Activated CD4-positive, alpha-beta T cell treated with anti-CD3 and anti-CD28 coated beads, Interleukin-2, Interleukin-4, amounts not matched to agents 100 ng/mL and 50 ng/mL, durations not matched to agents 16 hours and 8 hours (primary cell): ENCODE results near the gene ARHGAP8.
"Not testable (repeated sequence)": the region's sequence is repeated elsewhere in the genome, so short reads cannot be mapped to it uniquely, and the experiment has no call there.

Source experiments
- DNase-seq: peaks from one replicate; pipeline ENCODE4 v3.0.0-alpha.2; 2020; ENCODE audit warnings: low spot score

Gene ARHGAP8

DNA sequence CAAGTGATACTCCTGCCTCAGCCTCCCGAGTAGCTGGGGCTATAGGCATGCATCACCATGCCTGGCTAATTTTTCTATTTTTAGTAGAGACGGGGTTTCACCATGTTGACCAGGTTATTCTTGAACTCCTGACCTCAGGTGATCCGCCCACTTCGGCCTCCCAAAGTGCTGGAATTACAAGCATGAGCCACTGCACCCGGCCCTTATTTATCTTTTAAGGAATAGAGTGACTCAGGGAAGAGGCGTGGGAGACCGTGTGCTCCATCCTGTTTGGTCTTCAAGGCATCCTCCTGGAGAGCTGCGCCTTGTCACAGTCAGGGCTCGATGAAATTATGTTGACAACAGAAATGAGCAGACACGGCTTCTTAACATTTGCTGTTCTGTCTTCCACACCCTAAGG is 12.7 kb upstream of the ARHGAP8 start:
- not testable (repeated sequence) for DNase-seq

DNA sequence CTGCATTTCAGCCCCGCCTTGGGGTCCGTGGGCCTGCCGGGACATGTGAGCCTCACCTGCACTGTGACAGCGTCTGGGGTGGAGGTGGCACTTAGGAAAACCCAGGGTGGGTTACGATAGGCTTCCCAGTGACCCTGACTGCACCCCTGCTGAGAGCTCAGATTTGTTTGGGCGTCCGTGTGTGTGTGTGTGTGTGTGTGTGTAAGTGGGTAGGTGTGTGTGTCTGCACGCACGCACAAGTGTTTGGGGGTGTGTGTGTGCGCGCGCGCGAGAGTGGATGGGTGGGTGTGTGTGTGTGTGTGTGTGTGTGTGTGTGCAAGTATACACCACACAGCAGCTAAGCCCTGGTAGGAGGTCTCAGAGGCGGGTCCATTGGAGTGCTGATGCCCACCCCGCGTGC is 12.1 kb upstream of the ARHGAP8 start:
- DNase-seq, result no peak

DNA sequence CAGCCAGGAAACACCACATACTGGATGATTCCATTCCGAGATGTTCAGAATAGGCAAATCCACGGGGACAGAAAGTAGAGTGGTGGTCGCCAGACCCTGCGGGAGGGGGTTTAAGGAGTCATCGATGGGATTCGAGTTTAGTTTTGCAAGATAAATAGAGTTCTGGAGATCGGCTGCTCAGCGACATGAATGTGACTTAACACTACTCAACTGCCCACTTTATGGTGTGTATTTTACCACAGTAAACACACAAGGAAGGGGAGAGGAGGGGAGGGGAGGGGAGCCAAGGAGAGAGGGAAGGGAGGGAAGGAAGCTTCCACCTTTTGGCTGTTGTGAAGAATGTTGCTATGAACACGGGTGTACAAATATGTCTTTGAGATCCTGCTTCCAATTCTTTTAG is 10.4 kb upstream of the ARHGAP8 start:
- no peak for DNase-seq

DNA sequence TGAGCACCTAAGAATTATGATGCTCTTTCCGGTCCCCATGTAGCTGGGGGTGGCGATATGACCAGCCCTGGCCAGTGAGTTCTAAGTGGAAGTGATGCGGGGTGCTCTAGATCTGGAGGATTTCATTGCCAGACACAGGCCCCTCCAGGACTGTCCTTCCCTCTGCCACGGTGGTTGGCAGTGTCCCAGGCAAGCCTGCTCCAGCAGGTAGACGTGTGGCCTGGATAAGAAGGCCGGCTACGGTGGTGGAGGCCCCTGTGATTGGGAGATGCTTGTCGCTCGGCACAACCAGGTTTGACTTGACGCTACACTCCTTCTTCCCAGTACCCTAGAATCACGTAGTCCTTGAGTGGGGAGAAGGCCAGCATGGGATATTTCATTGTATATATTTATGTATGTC is 9.1 kb upstream of the ARHGAP8 start:
- DNase-seq, result no peak

DNA sequence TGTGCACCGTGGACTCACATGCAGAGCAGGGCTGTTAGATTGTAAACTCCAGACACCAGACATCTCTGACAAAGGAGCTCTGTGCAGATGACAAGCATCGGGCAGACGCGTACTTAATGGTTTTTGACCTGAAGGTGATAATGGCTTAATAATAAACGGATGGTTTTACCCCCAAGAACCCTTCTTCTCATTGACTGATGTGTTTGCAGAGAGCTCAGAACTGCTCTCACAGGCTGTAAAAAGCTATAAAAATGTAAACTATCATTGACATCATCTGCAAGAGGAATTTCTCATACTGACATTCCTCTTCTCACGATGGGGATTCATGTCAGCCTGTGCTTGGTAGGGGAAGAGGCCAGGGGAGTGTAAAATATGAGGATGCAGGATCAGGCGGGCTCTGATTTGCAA is 8.6 kb upstream of the ARHGAP8 start:
- no peak for DNase-seq

DNA sequence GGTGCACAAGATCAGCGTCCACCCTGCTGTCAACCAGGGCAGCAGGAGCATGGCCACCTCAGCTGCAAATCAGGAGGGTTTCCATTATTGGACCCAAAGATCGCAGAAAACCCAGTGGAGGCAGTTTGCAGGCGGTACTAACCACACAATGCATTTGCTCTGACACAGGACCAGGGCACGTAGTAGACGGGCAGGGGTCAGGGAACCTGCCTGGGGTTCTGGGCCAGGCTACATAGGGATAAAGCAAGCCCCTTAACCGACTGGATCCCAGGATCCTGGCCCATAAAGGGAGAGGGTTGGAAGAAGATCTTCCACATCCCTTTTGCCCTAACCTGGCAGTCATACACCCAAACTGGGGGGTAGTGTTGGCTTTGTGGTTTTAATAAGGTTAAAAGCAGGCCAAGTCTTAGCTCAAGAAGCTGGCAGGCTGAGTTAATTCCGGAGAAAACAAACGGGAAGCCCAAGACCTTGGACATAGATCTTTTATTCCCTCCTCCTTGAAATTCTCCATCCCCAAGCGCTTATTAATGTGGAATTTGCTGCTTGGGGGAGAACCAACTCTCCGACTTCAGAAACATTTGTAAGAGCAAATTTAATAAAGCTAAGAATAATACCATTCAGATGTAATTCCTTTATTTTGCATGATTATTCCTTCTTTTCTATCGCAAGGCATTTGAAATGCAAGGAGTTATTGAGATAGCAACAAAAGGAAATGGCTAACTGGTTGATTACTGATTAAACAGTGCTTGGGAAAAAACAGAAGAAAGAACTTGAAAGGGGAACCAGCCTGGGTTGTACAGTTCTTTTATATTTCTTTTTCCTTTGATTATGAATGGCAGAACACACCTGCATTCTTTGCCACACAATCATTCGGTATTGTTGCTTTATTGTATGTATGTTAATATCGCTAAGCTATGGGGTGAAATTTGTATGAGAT is 6.3 kb upstream of the ARHGAP8 start:
- DNase-seq, result no peak

DNA sequence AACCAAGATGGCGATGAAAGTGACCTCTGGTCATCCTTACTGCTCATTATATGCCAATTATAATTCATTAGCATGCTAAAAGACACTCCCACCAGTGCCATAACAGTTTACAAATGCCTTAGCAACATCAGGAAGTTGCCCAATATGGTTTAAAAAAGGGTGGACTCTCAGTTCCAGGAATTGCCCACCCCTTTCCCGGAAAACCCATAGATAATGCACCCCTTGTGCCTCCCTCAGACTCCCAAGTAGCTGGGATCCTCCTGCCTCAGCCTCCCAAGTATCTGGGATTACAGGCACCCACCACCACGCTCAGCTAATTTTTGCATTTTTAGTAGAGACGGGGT is 4.6 kb upstream of the ARHGAP8 start:
- not testable (repeated sequence) for DNase-seq

DNA sequence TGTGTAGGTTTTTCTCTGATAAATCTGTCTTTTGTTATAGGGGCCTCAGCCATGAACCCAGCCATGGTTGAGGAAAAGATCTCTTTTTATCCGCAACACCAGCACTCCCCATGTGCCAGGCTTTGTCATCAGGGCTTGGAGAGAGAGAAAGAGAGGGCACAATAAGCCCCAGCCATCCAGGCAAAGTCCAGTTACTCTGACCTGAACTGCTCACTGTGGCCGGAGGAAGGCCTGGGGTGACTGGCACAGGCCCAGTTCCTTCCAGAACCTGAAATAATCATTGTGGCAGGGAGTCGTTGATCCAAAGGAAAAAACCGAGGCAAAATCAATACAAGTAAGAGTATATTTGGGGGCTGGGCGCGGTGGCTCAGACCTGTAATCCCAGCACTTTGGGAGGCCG is 3.9 kb upstream of the ARHGAP8 start:
- no peak for DNase-seq

DNA sequence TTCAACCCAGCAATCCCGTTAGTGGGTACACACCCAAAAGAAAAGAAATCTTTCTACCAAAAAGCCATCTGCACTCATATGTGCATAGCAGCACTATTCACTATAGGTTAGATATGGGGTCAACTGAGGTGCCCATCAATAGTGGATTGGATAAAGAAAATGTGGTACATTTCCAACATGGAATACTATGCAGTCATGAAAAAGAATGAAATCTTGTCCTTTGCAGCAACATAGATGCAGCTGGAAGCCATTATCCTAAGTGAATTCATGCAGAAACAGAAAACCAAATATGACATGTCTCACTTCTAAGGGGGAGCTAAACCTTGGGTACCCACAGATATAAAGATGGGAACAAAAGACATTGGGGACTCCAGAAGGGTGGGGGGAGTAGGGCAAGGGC is 1.9 kb upstream of the ARHGAP8 start:
- no peak for DNase-seq

DNA sequence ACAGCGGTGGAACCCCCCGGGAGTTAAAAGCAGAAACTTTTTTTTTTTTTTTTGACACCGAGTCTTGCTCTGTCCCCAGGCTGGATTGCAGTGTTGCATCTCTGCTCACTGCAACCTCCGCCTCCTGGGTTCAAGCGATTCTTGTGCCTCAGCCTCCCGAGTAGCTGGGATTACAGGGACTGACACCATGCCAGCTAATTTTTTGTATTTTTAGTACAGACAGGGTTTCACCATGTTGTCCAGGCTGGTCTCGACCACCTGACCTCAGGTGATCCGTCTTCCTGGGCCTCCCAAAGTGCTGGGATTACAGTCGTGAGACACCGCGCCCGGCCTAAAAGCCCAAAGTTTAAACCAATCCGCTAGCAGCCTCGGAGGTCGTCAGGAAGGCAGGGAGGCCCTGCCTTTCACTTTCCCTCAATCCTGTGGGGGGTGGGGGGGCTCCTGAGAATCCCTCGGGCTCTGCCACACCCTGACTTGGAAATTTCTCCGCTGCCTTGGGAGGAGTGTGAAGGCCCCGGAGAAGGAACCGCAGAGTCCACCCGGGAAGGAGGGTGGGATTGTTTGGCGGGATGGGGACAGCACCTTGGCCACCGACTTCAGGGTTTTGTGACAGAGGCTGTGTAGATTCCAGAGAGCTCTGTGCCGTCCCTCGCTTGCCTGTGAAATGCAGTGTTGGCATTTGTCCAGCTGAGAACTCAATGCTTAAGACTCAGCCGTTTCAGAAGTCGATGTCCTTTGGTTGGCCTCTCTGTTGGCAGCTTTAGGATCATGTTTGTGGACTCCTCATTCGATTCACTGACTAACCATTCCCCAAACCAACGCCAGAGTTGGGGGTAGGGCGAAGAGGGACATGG is 1.0 kb downstream of the ARHGAP8 start:
- DNase-seq, result no peak

DNA sequence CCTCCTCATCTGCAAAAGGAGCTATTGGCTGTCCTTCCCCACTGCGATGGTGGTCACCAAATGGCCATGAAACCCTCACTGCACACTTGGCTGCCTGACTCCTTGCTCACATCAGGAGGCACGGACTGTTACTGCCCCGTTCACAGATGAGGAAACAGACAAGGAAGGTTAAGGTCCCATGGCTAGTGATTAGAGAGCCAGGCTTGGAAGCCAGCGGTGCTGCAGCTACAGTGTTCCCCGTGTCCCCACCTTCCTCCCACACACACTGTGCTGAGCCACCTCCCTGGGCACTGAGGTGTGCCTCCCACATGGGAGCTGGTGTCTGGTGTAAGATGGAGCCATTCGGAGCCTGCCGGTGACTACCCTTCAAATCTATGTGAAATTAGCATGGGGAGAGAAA is 2.6 kb downstream of the ARHGAP8 start:
- no peak for DNase-seq

DNA sequence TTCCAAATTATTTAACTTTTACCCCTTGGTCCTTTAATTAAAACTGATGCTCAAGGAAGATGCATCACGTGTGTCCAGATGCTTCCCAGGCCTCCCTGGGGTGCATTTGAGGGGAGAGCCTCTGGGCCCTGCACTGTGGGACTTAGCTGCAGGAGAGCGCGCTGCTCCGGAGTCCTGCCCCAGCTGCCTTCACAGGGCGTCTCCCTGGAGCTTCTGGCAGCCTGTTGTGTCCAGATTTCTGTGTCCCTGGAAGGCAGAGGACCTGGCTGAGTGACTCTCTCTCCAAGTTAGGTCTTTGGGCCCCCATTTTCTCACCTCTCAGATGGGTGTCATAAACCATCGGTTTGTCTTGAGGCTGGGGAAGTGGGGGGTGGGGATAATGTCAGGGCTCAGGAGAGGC is 3.0 kb downstream of the ARHGAP8 start:
- DNase-seq, result no peak

DNA sequence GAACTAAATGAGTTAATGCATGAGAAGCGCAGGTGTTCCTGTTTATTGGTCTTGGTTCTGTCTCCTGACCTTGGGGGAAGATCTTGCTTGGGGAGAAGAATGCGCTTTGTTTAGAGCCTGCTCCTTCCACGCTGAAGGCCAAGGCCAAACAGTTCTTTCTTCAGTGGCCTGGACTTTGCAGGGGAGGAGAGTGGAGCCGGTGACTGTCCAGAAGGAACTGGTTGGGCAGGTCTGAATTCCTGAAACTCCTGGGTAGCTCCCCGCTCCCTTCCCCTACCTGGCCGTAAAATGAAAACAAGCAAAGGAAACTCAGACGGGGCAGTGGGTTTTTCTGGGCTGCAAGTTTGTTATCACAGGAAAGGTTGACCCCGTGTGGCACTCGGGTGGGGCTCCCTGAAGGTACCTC is 3.6 kb downstream of the ARHGAP8 start:
- no peak for DNase-seq

DNA sequence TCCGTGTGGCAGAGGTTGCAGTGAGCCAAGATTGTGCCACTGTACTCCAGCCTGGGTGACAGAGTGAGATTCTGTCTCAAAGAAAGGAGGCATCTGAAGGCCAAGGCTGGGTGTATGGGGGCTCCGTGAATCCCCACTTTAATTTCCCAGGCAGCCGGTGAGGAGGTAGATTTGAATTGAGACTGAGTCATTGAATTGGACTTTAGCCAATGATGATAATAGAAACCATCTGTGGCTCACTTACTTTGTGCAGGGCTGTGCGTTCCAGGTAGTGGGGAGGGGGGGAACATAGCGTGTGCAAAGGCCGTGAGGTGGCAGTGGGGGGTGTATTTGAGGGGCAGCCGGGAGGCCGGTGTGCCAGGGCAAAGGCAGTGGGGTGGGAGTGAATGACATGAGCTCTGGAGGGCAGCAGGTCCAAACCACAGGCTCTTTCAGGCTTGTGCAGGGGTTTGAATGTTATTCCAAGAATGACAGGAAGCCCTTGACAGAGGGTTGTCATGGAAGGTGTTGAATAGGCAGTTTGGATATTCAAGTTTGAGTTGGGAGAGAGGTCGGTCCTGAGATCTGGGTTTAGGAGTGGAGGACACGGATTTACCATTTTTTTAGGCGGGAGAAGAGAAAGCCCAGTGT is 6.1 kb downstream of the ARHGAP8 start:
- DNase-seq, result no peak

DNA sequence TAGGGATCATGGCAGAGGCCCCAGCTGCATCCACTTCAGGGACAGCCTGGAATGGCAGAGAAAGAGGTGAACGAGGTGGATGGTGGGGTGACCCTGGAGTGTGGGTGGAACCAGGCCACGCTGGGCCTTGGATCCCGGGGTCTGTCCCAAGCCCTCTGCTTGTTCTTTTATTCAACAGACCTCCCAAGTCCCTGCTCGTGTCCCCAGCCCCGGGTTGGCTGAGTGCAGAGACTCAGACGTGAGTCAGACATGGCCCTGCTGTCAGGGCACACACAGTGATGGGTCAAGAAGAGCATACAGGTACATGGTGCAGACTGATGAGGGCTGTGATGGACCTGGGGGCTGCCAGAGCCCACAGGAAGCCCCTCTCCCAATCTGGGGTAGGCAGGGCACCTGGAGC is 6.6 kb downstream of the ARHGAP8 start:
- no peak for DNase-seq

DNA sequence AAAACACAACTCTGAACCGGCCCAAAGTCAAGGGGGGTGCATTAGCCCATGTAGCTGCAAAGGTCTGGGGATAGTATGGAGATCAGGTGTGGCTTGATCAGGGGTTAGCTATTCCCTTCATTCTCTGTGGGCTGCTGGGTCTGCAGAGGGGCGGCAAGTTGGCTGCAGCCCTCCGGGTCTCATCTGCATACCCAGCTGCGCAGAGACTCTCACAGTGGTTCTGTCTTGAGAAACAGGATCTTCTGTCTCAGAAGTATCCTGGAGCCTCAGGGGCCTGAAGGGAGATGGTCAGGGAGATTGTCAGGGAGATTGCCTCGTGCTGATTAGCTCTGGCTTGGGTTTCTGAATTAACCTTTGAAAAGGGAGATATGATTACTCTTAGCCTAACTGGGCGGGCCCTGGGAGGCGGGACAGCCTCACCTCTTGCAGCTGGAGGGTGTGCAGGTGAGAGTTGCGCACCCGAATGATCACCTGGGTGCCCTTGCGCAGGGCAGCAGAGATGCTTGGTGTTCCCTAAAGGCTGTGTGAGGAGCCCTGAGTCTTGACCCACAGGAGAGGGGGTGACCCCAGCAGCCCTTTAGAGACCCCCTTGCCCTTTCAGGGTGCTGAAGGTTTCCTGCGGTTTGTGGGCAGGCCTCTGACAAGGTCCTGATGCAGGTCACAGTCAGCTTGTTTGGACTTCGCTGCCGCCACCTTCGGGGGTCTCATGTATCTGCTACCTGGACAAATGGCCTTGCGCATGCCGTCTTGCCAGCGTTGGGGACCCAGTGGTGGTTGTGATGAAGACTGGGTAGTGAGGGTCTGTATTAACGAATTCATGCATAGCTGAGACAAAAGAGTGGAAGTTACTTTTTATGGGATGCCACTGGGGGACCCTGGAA is 7.3 kb downstream of the ARHGAP8 start:
- no peak for DNase-seq

DNA sequence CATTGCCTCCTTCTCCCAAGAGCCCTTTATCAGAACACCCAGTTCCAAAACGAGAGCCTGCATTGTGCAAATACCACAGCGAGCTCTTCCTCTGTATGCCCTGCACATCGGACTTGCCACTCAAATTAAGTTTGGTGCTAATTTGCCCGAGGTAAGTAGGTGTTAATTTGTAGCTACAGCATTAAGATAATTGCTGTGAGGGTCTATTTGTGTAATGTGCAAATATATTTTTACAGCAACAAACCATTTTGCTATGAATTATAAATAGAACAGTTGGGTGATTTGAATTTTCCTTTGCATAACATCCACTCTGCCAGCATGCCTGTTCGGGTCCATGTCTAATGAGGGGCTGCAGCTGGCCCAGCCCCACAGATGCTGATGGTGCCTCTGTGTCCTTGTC is 8.1 kb downstream of the ARHGAP8 start:
- no peak for DNase-seq

DNA sequence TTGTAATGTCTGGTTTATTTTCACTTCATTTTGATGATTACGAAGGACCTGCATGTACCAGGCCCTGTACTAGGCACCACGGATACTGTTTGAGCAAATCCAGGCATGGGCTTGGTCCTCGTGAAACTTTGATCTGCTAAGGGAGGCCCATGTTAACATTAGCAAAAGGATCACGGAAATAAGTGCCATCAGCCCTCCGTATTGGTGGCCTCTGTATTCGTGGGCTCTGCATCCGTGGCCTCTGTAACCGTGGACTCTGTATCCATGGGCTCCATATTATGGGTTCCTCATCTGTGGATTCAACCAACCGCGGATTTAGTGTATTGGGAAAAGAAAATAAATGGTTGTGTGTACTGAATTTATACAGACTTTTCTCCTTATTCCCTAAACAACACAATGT is 8.7 kb downstream of the ARHGAP8 start:
- DNase-seq, result no peak

DNA sequence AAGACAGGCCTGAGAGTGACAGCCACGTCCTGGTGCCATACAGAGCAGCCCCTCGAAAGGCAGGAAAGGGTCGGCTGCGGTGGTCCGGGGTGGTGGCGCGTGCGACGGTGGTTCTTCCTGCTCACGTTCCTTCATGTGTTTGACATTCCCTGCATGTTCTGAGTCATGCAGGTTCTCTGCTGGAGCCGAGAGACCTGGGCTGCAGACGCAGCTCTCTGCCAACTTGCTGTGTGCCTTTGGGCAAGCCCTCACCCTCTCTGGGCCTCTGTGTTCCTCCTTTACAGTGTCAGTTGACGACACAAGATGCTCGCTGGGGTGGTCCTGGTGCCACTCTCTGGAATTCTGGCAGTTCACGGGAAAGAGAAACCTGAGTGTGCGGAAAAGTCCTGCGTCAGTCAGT is 12.0 kb downstream of the ARHGAP8 start:
- DNase-seq, result no peak

DNA sequence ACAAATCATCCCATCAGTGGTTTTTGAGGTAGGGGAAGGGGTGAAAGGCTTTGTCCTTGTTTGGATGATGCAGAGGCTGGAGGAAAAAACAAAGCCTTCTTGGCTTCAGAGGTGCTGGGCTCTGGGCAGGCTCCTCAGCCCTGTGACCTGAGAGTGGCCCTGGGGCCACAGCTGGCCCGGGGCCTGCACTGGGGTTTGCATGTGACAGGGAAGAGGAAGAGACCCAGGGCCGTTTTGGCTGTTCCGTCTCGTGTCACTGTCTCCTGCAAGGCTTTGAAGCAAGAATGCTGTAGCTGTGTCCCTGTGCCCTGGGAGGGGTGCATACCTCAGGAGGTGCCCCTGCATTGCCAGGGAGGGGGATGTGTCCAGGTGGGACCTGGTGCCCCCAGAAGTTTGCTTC is 12.6 kb downstream of the ARHGAP8 start:
- DNase-seq, result no peak

DNA sequence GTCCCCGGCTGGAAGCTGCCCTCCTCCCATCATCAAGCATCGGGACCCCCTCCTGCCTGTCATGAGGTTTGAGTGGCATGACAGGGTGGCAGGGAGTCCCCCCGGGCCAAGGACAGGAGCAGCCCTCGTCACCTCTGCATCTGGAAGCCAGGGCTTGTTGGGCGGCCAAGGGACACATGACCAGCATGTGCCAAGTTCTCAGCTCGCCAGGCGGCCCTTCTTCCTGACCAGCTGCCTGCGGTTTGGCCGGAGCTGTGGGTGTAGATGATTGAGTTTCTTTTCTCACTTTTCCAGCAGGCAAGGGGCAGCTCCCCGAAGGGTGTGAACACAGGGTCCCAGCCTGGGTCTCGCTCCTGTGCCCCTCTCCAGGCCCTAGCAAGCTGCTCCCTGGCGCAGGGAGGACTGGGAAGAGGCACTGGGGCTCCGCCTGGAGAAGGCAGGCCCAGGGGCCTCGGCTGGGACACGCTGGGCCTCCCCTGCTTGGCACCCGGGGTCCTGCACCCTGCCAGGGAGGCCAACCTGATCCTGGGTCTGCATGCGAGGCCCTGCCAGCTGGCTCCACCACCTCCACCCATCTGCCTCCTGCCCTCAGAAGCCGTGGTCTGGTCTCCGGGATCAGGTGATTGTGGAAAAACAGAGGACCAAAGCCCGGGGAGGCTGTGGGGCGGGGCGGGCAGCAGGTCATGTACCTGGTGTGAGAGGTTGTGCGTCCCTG is 13.4 kb downstream of the ARHGAP8 start:
- DNase-seq, result no peak
